ENCODE data around the gene ACSS2.
"Not testable (repeated sequence)": the region's sequence is repeated elsewhere in the genome, so short reads cannot be mapped to it uniquely, and the experiment has no call there.

ACSS2 gene

DNA sequence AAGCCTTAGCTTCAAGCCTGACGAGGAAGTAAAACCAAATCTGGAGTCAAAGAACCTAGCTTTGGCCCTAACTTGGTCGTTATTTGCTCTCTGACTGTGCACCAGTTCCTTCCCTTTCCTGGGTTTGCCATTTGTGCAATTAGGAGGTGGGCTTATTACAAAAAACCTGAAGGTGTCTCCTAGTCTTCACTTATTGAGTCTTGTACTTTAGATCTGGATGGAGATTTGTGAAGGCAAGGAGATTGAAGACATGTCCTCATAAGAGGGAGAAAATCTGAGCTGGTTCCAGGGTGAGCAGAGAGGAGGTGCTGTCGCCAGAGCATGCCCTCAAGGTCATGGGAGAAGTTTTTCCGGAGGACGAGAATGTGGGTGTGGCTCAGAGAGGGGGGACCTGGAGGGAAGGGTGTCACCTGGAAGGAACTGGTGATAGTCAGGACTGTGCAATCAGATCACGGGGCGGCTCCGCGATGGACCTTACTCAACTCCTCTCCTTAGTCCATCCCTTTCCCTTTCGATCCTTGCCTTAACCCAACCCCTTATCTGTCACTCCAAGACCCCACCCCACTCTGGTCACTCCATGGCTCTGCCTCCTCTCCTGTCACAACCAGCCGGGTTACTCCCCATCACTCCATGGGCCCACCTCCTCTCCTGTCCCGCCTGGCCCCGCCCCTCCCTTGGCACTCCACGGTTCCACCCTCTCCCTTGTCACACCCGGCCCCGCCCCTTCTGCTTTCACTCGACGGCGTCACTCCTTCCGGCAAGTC lies 588 bp upstream of the ACSS2 start:
- DNase-seq: no peak

DNA sequence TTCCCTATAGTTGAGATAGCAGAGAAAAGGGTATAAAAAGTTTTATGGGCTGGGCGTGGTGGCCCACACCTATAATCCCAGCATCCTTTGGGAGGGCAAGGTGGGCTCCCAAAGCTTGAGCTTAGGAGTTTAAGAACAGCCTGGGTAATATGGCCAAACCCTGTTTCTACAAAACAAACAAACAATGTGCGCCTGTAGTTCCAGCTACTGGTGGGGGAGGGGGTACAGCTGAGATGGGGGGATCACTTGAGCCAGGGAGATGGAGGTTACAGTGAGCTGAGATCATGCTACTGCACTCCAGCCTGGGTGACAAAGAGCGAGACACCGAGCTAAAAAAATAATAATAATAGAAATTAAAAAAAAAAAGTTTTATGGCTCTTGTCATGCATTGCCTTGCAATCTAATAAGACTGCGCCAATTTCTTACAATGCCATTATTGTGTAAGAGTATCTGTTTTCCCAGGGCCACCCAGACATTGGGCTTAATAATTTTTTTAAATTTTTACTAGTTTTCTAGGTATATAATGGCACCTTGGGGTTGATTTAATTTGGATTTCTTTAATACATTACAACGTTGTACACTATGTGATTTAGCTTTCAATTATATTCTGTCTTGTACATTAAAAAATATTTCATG lies 3.9 kb downstream of the ACSS2 start:
- DNase-seq: no peak

- DNase-seq: not testable (repeated sequence)
These were observed 4.6 kb downstream of the ACSS2 start for GRCh38 chr20:34880971-34881370.

DNA sequence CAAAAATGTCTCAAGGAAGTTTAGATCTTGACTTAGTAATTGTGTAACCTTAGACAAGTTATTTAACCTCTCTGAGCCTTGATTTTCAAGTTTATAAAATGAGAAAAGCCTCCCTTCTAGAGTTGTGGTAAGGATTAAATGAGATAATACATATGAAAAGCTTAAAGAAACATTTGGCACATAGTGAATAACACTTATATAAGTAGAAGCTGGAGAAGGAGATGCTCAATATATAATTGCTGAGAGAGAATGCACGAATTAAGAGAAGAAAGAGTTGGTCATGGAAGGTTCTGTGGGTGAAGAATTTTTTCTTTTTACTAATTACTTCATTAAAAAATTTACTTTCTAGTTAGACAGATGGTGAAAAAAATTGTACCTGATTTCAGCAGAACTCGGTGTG lies 5.3 kb downstream of the ACSS2 start:
- no peak for DNase-seq

DNA sequence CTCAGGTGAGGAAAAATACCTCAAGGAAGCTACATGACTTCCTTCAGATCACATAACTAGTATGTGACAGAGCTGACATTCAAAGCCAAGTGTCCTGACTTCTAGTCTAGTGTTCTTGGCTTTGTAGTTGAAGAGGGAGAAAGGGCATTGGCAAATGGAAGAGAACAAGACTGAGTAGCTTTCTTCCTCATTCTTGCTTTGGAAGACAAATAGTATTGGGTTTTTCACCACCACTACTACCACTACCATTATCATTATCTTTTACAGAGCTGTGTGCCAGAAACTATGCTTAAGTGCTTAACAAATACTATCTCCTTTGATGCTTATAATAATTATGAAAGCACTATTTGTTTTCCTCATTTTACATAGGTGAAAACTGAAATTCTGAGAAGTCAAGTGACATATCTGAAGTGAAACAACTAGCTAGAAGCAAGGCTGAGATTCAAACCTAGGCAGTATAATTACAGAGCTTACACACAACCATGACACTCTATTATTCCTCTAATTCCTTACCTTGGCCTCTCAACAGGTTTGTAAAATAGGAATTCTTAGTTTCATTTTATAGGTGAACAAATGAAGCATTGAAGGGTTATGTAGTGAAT lies 6.8 kb downstream of the ACSS2 start:
- DNase-seq: no peak

GRCh38 chr20:34883809-34884208 lies 7.4 kb downstream of the ACSS2 start:
- no peak for DNase-seq

DNA sequence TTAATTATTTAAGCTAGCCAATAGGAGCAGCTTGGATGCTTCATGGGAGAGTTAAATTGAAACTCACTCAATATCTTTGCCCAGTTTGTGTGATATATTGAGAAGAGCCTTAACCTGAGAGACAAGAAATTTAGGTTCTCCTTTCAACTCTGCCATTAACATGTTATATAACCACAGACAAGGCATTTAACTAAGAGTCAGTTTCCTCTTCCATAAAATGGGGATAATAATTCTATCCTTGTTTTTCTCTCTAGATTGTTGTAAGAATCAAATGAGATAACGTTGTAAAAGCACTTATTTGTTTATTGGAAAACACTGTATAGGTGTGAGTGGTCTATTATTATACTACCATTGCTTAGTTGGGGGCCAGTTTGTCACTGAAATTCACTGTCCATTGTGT lies 7.8 kb downstream of the ACSS2 start:
- DNase-seq: no peak

GRCh38 chr20:34886122-34886521 lies 9.7 kb downstream of the ACSS2 start:
- no peak for DNase-seq

- no peak for DNase-seq
These were observed 10.6 kb downstream of the ACSS2 start for GRCh38 chr20:34887023-34887422.

DNA sequence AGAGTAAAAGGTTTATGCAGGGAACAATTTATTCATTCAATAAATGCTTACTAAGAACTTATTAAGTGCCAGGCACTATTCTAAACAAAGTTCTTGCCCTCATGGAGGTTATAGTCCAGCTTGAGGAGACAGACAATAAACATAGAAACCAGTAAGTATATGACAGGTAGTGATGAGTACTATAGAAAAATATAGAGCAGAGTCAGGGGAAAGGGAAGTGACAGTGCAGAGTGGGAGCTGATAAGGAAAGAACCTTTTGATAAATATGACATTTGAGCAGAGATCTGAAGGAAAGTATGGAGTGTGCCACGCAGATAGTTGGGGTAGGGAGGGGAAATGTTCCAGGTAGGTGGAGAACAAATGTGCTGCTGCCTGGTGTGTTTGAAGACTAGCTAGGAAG lies 12.1 kb downstream of the ACSS2 start:
- no peak for DNase-seq

- no peak for DNase-seq
These were observed 15.0 kb downstream of the ACSS2 start for GRCh38 chr20:34891166-34892062.

- no peak for DNase-seq
These were observed 16.3 kb downstream of the ACSS2 start for GRCh38 chr20:34892671-34893070.

GRCh38 chr20:34894723-34895122 lies 18.3 kb downstream of the ACSS2 start:
- no peak for DNase-seq

- no peak for DNase-seq
These were observed 19.1 kb downstream of the ACSS2 start for GRCh38 chr20:34895465-34895864.

GRCh38 chr20:34896086-34896621 lies 19.7 kb downstream of the ACSS2 start:
- no peak for DNase-seq

DNA sequence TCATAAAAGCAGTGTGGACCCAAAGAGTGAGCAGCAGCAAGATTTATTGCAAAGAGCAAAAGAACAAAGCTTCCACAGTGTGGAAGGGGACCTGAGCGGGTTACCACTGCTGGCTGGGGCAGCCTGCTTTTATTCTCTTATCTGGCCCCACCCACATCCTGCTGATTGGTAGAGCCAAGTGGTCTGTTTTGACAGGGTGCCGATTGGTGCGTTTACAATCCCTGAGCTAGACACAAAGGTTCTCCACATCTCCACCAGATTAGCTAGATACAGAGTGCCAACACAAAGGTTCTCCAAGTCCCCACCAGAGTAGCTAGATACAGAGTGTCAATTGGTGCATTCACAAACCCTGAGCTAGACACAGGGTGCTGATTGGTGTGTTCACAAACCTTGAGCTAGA lies 21.7 kb downstream of the ACSS2 start:
- not testable (repeated sequence) for DNase-seq

DNA sequence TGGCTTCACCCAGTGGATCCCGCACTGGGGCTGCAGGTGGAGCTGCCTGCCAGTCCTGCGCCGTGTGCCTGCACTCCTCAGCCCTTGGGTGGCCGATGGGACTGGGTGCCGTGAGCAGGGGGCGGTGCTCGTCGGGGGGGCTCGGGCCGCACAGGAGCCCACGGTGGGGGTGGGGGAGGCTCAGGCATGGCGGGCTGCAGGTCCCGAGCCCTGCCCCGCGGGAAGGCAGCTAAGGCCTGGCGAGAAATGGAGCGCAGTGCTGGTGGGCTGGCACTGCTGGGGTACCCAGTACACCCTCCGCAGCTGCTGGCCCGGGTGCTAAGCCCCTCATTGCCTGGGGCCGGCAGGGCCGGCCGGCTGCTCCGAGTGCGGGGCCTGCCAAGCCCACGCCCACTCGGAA lies 22.3 kb downstream of the ACSS2 start:
- DNase-seq: not testable (repeated sequence)

- DNase-seq: no peak
These were observed 27.8 kb downstream of the ACSS2 start for GRCh38 chr20:34904202-34904621.

DNA sequence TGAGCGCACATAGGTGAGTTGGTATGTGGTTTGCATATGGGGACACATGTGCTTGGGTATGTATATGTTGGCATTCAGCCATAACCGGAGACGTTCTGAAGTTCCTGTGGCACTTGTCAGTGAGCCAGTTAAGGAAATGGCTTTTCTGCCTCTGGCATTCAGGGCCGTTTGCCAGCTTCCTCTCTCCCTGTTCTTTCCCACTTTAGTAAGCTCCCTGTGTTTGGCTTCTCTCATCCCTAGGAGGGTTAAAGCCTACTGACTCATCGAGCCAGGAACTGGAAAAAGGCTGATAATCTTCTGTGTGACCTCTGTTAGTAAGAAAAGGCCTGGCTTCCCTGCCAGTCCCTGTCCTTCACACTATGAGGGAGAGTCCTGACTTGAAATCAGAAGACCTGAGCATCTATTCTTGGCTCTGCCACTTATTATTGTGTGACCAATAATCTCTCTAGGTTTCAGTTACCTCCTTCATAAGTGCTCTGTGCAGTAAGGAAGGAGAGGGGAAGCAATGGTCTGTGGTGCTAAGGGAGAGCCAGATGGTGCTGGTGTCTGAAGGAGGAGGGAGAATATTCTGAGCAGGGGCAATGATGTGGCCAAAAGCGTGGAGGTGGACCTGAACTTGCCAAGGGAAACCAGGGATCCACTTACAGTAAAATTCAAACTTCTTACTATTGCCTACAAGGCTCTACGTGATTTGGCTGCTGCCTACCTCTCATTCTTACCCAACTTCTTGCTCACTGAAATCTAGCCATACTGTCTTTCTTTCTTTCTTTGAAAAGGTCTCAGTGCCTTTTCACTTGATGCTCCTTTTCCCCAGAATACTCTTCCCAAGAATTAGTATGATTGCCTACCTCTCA lies 31.4 kb downstream of the ACSS2 start:
- peak; percentile 45 for DNase-seq

DNA sequence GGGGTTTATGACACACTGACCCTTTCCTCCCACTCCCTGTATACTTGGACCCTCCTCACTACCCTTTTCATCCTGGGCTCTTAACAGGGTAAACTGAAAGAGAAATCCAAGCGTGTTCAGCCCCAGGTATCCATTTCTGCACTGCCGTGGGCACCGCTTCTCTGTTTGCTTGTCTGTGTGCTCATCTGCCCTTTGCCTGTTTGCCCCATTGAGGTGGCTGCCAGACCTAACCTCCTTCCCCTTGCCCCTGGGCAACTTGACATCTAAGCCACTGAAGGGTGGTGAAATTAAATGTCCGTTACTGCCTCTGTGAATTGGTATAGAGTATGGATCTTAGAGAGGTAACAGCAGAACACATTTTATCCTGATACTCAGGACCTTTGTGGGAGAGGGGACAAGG lies 38.7 kb downstream of the ACSS2 start:
- DNase-seq: no peak

GRCh38 chr20:34915749-34916455 lies 39.5 kb downstream of the ACSS2 start:
- DNase-seq: no peak

Measured in right hindlimb (tissue), 1 donor.